NT2/D1 (cell line): ENCODE data around the gene ELMOD1.

Experiments used
- SUZ12 ChIP-seq: IDR thresholded peaks from 2 replicates; pipeline ENCODE4 v1.6.1; 2011; ENCODE audit not compliant: insufficient read length, insufficient read depth; ENCODE audit errors: extremely low read depth
- YY1 ChIP-seq: IDR thresholded peaks from 2 replicates; pipeline ENCODE4 v1.6.1; 2011; ENCODE audit not compliant: insufficient read length, insufficient read depth
- ZNF274 ChIP-seq: IDR thresholded peaks from 2 replicates; pipeline ENCODE4 v1.6.1; 2011; ENCODE audit warnings: mild to moderate bottlenecking, low read depth, low read length

GRCh38 chr11:107570015-107570414 is 20.9 kb upstream of the ELMOD1 start:
- no peak for TF ChIP-seq ZNF274
- no peak for TF ChIP-seq YY1
- TF ChIP-seq SUZ12, result no peak
